ENCODE measurements around the gene OR13J1.

GRCh38 chr9:35828716-35829083 is 41.5 kb downstream of the OR13J1 start, which contains the start of gene FAM221B:
- TF ChIP-seq CTCF (conservative IDR thresholded peaks at IDR 0.05; ENCODE audit: low read depth in 2 of 2): no peak
- TF ChIP-seq ZNF331 (CRISPR knock-in tag; IDR thresholded peaks at IDR 0.05; ENCODE audit: low read depth): no peak
- TF ChIP-seq EZH2 (IDR thresholded peaks at IDR 0.05; ENCODE audit: low read depth, unreplicated experiment): no peak
- no peak for TF ChIP-seq CREB1 (CRISPR knock-in tag; IDR thresholded peaks at IDR 0.05; ENCODE audit: low read depth)
- TF ChIP-seq POLR2AphosphoS5 (IDR thresholded peaks at IDR 0.05; ENCODE audit: low read depth): no peak; the same call in 1 of the 2 replicates
- no peak for TF ChIP-seq JUNB (IDR thresholded peaks at IDR 0.05; ENCODE audit: unreplicated experiment)
- no peak for TF ChIP-seq ETS1 (IDR thresholded peaks at IDR 0.05)
- TF ChIP-seq, protein P1, sequence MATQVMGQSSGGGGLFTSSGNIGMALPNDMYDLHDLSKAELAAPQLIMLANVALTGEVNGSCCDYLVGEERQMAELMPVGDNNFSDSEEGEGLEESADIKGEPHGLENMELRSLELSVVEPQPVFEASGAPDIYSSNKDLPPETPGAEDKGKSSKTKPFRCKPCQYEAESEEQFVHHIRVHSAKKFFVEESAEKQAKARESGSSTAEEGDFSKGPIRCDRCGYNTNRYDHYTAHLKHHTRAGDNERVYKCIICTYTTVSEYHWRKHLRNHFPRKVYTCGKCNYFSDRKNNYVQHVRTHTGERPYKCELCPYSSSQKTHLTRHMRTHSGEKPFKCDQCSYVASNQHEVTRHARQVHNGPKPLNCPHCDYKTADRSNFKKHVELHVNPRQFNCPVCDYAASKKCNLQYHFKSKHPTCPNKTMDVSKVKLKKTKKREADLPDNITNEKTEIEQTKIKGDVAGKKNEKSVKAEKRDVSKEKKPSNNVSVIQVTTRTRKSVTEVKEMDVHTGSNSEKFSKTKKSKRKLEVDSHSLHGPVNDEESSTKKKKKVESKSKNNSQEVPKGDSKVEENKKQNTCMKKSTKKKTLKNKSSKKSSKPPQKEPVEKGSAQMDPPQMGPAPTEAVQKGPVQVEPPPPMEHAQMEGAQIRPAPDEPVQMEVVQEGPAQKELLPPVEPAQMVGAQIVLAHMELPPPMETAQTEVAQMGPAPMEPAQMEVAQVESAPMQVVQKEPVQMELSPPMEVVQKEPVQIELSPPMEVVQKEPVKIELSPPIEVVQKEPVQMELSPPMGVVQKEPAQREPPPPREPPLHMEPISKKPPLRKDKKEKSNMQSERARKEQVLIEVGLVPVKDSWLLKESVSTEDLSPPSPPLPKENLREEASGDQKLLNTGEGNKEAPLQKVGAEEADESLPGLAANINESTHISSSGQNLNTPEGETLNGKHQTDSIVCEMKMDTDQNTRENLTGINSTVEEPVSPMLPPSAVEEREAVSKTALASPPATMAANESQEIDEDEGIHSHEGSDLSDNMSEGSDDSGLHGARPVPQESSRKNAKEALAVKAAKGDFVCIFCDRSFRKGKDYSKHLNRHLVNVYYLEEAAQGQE (IDR thresholded peaks at IDR 0.05; ENCODE audit: unreplicated experiment): no peak
- TF ChIP-seq NANOG (IDR thresholded peaks at IDR 0.05; ENCODE audit: borderline replicate concordance): no peak
- TF ChIP-seq EZH2phosphoT487 (IDR thresholded peaks at IDR 0.05; ENCODE audit: unreplicated experiment): no peak
- TF ChIP-seq STAT1 (IDR thresholded peaks at IDR 0.05; ENCODE audit: unreplicated experiment): no peak
- no peak for TF ChIP-seq ZNF114 (CRISPR knock-in tag; IDR thresholded peaks at IDR 0.05)

Measured in GM23338 (cell line).